HepG2 (cell line): ENCODE data around the gene PAQR7. TPM values are rescaled to one million over a fixed set of nuclear protein-coding genes. Genes with fewer than 3 reads are reported as not detected.

Experiments
- ESRRA ChIP-seq: sonication (generic); formaldehyde crosslinking; IDR thresholded peaks from 2 replicates; pipeline ENCODE4 v1.5.1; 2020; ENCODE audit warnings: mild to moderate bottlenecking, low read depth, missing genetic modification reagents
- GZF1 ChIP-seq: sonication (generic); formaldehyde crosslinking; IDR thresholded peaks from 2 replicates; pipeline ENCODE4 v1.5.1; 2020; ENCODE audit warnings: mild to moderate bottlenecking, missing genetic modification reagents
- HNF4G ChIP-seq, 2 experiments: sonication (generic) in 1 of 2; formaldehyde crosslinking in 1 of 2; IDR thresholded peaks; 2 replicates each; pipeline versions ENCODE4 v1.4.0 to v1.6.1; 2011 to 2020; ENCODE audit warnings: borderline replicate concordance in 2 of 2, low read depth in 2 of 2, mild to moderate bottlenecking in 2 of 2, low read length in 1 of 2, missing genetic modification reagents in 1 of 2, moderate library complexity in 1 of 2
- MAFG ChIP-seq: sonication (generic); formaldehyde crosslinking; IDR thresholded peaks from 2 replicates; pipeline ENCODE4 v1.5.1; 2020; ENCODE audit warnings: mild to moderate bottlenecking, missing genetic modification reagents
- NFIB ChIP-seq: sonication (generic); formaldehyde crosslinking; IDR thresholded peaks from 2 replicates; pipeline ENCODE4 v1.9.0; 2021; ENCODE audit warnings: missing genetic modification reagents, mild to moderate bottlenecking, borderline replicate concordance
- NR2F1 ChIP-seq, 2 experiments: fragments of 450-650 bp in 1 of 2; formaldehyde crosslinking in 1 of 2; IDR thresholded peaks; 2 replicates each; pipeline versions ENCODE4 v1.5.0 to v1.6.1; 2016 to 2020; ENCODE audit warnings: mild to moderate bottlenecking in 1 of 2, missing compliant biosample characterization in 1 of 2, missing genetic modification reagents in 1 of 2, moderate library complexity in 1 of 2
- SRY ChIP-seq: sonication (generic); formaldehyde crosslinking; IDR thresholded peaks from 2 replicates; pipeline ENCODE4 v1.8.0; 2022; ENCODE audit warnings: mild to moderate bottlenecking, missing genetic modification reagents
- ZC3H4 ChIP-seq: sonication (generic); formaldehyde crosslinking; IDR thresholded peaks from 2 replicates; pipeline ENCODE4 v1.4.0; 2020; ENCODE audit warnings: missing genetic modification reagents, borderline replicate concordance
- ZNF264 ChIP-seq: sonication (generic); formaldehyde crosslinking; IDR thresholded peaks from 2 replicates; pipeline ENCODE4 v1.4.0; 2020; ENCODE audit warnings: missing genetic modification reagents
- ZNF577 ChIP-seq: sonication (generic); formaldehyde crosslinking; IDR thresholded peaks from 2 replicates; pipeline ENCODE4 v1.4.0; 2020; ENCODE audit warnings: mild to moderate bottlenecking, low read depth, missing genetic modification reagents, borderline replicate concordance
- polyA plus RNA-seq, 8 experiments: library from polyadenylated mRNA; depleted of rRNA in 3 of 8; stranded (reverse) in 7 of 8; unstranded in 1 of 8; fragments of >200 nt; fragmentation: Illumina TruSeq in 4 of 8; extraction: Trizol in 4 of 8; gene quantifications; 2 replicates each; pipeline versions ENCODE4 v1.2.1 to v1.2.3, GENCODE V29; 2011 to 2016; ENCODE audit warnings: low read depth in 4 of 8, missing spikeins in 1 of 8, mixed read lengths in 1 of 8; ENCODE audit not compliant: insufficient read depth in 1 of 8
- total RNA-seq, 5 experiments: library from RNA; depleted of rRNA; stranded (reverse); fragments of >200 nt; fragmentation: Illumina TruSeq; extraction: Trizol; gene quantifications; 2 replicates each; pipeline ENCODE4 v1.2.3, GENCODE V29; 2016; ENCODE audit warnings: low read depth in 1 of 5
- TF ChIP-seq, protein P1 (sequence below): sonication (generic); formaldehyde crosslinking; IDR thresholded peaks from 2 replicates; pipeline ENCODE4 v1.5.0; 2020; ENCODE audit warnings: missing genetic modification reagents
- TF ChIP-seq, protein P2 (sequence below): sonication (generic); formaldehyde crosslinking; IDR thresholded peaks from 2 replicates; pipeline ENCODE4 v1.9.0; 2021; ENCODE audit warnings: missing genetic modification reagents, borderline replicate concordance
- TF ChIP-seq, protein P3 (sequence below): sonication (generic); formaldehyde crosslinking; IDR thresholded peaks from 2 replicates; pipeline ENCODE4 v1.4.0; 2020; ENCODE audit warnings: missing genetic modification reagents
- TF ChIP-seq, protein P4 (sequence below): sonication (generic); formaldehyde crosslinking; IDR thresholded peaks from 2 replicates; pipeline ENCODE4 v1.5.0; 2020; ENCODE audit warnings: mild to moderate bottlenecking, missing genetic modification reagents
- TF ChIP-seq, protein P5 (sequence below): sonication (generic); formaldehyde crosslinking; IDR thresholded peaks from 2 replicates; pipeline ENCODE4; 2020; ENCODE audit warnings: missing genetic modification reagents, mild to moderate bottlenecking, borderline replicate concordance

The PAQR7 gene
- total and polyA plus RNA-seq, 2 of the 13 experiments (the other 11 are each of a cell fraction or from before 2014, with no cell fraction given) = 13.2 to 16.6 TPM

DNA sequence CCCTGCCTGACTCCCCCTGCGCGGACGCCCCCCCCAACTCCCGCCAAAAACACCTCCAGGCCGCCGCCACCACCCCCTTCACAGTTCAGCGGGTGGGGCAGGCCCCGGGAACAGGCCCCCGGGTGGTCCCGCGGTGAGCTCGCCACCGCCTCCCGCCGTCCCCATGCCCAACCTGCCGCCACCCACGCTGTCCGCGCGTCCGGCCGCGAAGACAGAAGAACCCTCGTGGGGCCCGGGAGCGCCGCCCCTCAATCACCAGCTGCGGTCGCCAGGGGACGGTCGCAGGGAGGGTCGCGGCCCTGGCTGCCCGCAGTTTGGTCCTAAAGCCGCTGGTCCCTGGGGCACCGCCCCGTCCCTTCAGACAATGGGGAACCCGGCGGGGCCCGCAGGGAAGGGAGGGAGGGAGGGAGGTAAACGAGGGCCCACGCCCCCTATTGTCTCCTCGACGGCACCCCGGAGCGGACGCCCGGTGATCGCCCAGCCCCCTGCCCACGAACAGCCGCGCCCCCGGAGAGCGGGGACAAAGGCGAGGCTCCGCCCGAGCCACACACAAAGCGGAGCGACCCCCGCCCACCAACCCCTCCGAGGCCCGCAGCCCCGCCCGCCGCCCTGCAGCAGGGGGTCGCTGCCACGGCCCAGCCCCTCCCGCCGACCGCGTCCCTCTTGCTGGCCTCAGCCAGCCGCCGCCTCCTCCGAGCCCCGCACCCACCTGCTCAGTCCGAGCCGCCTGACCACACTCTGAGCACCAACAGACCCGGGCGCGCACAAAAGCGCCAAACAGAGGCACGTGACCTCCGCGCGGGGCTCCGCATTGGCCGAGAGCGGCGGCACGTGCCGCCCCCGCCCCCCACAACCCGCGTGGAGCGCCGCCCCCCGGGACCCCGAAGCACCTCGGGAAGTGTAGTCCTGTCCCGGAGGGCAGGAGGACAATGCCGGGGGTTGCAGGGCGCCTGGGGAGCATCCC is 30.5 kb upstream of the PAQR7 start, which contains the start of gene STMN1 (continued):
- TF ChIP-seq, protein P1, sequence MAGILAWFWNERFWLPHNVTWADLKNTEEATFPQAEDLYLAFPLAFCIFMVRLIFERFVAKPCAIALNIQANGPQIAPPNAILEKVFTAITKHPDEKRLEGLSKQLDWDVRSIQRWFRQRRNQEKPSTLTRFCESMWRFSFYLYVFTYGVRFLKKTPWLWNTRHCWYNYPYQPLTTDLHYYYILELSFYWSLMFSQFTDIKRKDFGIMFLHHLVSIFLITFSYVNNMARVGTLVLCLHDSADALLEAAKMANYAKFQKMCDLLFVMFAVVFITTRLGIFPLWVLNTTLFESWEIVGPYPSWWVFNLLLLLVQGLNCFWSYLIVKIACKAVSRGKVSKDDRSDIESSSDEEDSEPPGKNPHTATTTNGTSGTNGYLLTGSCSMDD (CRISPR knock-in tag) = no peak
- TF ChIP-seq, protein P2, sequence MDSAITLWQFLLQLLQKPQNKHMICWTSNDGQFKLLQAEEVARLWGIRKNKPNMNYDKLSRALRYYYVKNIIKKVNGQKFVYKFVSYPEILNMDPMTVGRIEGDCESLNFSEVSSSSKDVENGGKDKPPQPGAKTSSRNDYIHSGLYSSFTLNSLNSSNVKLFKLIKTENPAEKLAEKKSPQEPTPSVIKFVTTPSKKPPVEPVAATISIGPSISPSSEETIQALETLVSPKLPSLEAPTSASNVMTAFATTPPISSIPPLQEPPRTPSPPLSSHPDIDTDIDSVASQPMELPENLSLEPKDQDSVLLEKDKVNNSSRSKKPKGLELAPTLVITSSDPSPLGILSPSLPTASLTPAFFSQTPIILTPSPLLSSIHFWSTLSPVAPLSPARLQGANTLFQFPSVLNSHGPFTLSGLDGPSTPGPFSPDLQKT (CRISPR knock-in tag) = no peak
- no peak for TF ChIP-seq ZNF577 (CRISPR knock-in tag)
- TF ChIP-seq NR2F1 (CRISPR knock-in tag; IDR thresholded peaks at IDR 0.05) = no peak
- no peak for TF ChIP-seq MAFG (CRISPR knock-in tag)
- TF ChIP-seq ESRRA = no peak
- no peak for TF ChIP-seq ZNF264 (CRISPR knock-in tag)
- TF ChIP-seq, protein P3, sequence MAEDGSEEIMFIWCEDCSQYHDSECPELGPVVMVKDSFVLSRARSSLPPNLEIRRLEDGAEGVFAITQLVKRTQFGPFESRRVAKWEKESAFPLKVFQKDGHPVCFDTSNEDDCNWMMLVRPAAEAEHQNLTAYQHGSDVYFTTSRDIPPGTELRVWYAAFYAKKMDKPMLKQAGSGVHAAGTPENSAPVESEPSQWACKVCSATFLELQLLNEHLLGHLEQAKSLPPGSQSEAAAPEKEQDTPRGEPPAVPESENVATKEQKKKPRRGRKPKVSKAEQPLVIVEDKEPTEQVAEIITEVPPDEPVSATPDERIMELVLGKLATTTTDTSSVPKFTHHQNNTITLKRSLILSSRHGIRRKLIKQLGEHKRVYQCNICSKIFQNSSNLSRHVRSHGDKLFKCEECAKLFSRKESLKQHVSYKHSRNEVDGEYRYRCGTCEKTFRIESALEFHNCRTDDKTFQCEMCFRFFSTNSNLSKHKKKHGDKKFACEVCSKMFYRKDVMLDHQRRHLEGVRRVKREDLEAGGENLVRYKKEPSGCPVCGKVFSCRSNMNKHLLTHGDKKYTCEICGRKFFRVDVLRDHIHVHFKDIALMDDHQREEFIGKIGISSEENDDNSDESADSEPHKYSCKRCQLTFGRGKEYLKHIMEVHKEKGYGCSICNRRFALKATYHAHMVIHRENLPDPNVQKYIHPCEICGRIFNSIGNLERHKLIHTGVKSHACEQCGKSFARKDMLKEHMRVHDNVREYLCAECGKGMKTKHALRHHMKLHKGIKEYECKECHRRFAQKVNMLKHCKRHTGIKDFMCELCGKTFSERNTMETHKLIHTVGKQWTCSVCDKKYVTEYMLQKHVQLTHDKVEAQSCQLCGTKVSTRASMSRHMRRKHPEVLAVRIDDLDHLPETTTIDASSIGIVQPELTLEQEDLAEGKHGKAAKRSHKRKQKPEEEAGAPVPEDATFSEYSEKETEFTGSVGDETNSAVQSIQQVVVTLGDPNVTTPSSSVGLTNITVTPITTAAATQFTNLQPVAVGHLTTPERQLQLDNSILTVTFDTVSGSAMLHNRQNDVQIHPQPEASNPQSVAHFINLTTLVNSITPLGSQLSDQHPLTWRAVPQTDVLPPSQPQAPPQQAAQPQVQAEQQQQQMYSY (CRISPR knock-in tag) = no peak
- no peak for TF ChIP-seq SRY (CRISPR knock-in tag)
- TF ChIP-seq, protein P4, sequence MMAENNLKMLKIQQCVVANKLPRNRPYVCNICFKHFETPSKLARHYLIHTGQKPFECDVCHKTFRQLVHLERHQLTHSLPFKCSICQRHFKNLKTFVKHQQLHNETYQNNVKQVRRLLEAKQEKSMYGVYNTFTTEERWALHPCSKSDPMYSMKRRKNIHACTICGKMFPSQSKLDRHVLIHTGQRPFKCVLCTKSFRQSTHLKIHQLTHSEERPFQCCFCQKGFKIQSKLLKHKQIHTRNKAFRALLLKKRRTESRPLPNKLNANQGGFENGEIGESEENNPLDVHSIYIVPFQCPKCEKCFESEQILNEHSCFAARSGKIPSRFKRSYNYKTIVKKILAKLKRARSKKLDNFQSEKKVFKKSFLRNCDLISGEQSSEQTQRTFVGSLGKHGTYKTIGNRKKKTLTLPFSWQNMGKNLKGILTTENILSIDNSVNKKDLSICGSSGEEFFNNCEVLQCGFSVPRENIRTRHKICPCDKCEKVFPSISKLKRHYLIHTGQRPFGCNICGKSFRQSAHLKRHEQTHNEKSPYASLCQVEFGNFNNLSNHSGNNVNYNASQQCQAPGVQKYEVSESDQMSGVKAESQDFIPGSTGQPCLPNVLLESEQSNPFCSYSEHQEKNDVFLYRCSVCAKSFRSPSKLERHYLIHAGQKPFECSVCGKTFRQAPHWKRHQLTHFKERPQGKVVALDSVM (CRISPR knock-in tag) = no peak
- TF ChIP-seq GZF1 (CRISPR knock-in tag) = no peak
- TF ChIP-seq ZC3H4 (CRISPR knock-in tag) = no peak
- no peak for TF ChIP-seq NFIB (CRISPR knock-in tag)
- TF ChIP-seq, protein P5, sequence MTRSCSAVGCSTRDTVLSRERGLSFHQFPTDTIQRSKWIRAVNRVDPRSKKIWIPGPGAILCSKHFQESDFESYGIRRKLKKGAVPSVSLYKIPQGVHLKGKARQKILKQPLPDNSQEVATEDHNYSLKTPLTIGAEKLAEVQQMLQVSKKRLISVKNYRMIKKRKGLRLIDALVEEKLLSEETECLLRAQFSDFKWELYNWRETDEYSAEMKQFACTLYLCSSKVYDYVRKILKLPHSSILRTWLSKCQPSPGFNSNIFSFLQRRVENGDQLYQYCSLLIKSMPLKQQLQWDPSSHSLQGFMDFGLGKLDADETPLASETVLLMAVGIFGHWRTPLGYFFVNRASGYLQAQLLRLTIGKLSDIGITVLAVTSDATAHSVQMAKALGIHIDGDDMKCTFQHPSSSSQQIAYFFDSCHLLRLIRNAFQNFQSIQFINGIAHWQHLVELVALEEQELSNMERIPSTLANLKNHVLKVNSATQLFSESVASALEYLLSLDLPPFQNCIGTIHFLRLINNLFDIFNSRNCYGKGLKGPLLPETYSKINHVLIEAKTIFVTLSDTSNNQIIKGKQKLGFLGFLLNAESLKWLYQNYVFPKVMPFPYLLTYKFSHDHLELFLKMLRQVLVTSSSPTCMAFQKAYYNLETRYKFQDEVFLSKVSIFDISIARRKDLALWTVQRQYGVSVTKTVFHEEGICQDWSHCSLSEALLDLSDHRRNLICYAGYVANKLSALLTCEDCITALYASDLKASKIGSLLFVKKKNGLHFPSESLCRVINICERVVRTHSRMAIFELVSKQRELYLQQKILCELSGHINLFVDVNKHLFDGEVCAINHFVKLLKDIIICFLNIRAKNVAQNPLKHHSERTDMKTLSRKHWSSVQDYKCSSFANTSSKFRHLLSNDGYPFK (CRISPR knock-in tag) = no peak
- TF ChIP-seq HNF4G (IDR thresholded peaks at IDR 0.05; ENCODE audit: borderline replicate concordance, low read depth, low read length) = no peak
- no peak for TF ChIP-seq HNF4G (CRISPR knock-in tag; IDR thresholded peaks at IDR 0.05; ENCODE audit: borderline replicate concordance, low read depth)
